ENCODE results near the gene PRDM8.
"Not testable (repeated sequence)": the region's sequence is repeated elsewhere in the genome, so short reads cannot be mapped to it uniquely, and the experiment has no call there.

PRDM8 gene

DNA sequence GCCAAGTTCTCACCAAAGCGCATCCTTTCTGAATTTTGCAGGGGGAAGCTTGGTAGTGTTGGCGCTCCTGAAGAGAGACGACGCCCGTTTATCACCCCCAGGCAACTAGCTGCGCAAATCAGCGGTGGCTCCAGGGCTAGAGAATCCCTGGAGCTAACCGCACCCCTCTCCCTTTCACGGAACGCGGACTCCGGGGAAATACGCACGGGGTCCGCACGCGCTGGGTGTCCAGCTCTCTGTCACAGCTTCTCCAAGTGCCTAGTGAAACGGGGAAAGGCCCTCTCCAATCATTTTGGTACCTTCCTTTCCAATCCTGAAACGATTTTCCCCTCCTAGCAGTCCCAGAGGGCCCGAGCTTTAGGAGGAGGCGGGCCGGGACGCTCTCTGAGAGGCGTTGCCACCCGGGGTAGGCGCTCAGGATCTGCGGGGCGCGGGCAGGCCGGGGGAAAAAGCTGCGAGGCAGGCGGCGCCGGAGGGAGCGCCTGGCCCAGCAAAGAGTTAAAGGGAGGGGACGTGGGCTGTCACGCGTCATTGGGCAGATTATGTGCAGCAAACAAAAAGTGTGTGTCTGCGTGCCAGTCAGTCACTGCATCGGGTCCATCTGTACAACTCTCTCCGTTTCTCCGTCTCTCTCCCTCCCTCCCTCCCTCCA is at the start of gene PRDM8:
Gene PRDM8 (plus strand): TSS at position 582 of the 652 bp plus-strand sequence. CDS start 2,578 bp downstream, outside the sequence.
- peak; percentile 31 to 45 for DNase-seq

DNA sequence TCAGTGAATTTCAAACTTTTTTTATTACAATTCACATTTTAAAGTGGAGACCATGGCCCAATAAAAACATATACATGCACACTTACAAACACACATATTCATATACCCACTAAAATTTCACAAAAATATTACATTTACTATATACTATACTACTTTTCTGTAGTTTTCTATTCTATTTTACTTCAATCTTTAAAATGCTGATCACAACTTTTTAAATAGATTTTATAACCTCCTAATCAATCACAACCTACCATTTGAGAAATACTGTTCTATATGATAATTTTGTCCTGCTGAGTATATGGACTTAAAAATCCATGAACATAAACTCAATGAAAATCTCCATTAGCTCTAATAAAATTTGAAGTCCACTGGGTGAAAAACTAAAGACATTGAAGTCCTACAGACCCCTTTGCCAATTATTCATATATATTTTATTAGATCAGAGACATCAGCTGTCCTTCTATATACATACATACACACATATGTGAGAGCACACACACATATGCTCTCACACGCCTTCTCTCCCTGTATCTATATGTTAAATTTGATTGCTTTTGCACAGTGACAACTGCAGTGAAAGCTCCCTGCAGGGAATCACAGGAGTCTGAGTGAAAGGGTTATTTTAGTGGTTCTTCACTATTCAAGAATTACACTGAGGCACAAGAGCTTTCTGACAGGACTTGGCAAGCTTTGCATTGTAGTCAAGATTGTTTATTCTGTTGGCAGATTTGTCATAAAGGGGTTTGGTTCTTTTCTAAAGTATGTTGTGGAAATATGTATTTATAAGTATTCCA is 46.7 kb upstream of the PRDM8 start:
- DNase-seq, result no peak

DNA sequence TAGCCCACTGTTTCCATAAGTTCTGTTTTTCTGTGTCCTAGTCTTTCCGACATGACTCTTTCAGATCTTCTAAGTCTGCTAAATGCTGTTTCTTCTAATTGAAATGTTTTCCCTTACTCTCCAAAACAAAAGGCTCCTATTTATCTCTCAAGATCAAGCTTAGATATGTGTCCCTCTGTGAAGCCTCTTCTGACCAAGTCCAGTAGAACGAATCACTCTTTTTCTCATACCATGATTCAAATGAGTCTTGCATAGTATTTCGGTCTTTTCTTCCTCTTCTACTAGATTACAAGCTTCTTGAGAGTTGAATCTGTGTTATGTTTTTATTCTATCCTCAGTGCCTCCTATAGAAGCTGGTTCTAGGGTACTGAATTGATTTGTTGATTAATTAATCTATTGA is 45.3 kb upstream of the PRDM8 start:
- DNase-seq, result no peak

DNA sequence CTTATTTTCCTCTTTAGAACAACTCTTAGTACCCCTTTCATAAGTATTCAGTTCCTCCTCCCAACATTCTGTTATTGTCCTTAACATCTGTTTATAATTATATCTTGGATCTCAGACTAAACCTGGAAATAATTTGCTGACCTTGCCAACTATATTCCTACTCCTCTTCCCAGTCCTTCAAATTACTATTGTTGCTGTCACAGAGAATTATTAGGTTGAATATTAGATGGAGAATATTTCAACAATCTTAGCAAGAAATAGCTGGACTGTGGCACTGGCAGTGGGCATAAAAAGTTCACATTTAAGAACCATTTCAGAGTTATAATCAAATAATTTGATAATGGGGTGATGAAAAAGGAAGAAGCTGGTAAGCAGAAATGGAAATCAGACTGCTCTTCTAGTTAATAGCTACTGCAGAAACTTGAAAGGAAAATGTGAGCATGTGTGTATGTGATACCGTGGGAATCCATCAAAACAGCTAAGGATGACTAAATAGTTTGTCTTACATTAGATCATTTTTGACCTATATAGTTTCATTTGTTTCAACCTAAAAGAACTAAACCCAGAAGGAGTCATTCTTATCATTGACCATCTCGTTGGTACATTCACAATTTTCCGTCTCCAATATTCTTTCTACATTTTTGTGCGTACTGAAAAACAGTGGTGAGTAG is 43.3 kb upstream of the PRDM8 start:
- no peak for DNase-seq

DNA sequence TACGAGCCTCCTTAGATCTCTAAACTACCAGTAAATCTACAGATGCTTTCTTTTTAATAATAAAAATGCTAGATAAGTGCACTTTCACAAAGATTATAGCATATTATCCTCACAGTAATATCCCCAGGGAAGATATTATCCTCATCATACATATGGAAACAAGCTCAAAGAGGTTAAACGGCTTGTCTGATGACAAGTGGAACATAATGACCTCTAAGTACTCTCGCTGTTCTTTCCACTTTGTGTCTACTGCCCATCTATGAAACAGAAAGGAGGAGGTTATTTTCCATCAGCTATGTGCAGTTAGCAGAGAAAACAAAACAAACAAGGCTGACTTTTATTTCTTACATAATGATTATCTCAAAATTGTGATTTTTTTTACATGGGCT is 42.8 kb upstream of the PRDM8 start:
- no peak for DNase-seq

DNA sequence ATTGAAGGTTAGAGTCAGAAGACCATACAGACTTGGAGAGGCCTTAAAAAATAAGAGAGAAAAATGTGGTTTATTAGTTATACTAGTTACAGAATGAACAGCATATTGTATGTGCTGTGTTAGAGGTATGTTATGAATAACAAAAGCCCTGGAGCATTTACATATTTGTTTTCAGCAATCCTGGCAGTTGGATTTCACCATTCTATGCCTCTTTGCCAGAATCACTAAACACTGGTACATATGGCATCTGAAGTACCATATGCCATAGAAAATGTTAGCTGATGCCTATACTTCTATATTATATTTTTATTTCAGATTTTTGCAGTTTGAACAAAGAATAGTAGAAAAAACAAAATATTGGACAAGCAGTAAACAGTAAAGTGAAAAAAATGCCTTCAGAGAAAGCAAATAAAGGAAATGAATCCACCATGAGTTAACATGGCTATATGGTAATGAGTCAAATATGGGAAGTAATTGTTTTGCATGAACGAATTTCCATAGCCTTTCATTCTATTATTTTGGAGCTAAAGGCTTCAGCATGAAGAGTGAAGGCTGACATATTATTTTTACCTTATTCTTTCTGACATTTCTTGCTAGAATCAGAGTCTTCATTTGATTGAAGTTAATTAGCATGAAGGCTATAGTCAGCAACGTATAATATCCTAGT is 41.9 kb upstream of the PRDM8 start:
- DNase-seq, result no peak

DNA sequence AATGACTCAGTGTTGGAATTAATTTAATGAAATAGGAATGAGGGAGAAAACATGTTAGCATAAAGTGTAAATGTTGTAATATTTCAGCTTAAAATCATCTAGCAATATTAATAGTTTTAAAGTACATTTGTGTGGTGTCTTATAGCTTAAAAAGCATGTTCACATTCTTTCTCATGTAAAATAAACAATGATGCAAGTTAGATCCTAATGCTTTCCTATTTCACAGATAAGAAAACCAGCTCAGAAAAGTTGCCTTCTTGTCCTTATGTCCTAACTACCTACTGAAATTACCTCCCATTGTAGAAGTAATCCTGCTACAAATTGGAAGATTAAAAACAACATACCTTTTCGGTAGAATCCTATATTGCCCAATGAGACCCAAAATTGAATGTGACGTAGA is 40.9 kb upstream of the PRDM8 start:
- no peak for DNase-seq

DNA sequence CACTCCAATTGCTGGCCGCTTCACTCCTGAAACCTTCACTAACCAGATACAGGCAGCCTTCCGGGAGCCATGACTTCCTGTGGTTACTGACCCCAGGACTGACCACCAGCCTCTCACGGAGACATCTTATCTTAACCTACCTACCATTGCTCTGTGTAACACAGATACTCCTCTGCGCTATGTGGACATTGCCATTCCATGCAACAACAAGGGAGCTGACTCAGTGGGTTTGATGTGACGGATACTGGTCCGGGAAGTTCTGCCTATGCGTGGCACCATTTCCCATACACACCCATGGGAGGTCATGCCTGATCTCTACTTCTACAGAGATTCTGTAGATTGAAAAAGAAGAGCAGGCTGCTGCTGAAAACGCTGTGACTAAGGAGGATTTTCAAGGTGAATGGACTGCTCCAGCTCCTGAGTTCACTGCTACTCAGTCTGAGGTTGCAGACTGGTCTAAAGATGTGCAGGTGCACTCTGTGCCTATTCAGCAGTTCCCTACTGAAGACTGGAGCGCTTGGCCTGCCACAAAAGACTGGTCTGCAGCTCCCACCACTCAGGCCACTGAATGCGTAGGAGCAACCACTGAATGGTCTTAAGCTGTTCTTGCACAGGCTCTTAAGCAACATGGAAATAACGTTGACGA is 35.8 kb upstream of the PRDM8 start:
- no peak for DNase-seq

DNA sequence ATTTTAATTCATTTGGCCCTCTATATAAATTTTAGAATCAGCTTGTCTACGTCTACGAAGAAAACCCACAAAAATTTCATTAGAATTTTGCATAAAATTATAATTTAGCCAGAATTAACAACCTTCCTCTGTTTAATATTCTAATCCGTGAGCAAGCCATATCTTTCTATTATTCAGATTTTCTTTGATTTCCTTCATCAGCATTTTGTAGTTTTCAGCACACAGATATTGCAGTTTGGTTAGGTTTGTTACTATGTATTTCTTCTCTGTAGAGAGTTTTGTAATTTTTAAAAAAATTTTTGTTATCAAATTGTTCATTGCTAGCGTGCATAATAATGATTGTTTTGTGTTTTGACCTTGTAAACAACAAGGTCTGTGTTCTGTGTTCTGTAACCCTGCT is 34.9 kb upstream of the PRDM8 start:
- DNase-seq, result no peak

DNA sequence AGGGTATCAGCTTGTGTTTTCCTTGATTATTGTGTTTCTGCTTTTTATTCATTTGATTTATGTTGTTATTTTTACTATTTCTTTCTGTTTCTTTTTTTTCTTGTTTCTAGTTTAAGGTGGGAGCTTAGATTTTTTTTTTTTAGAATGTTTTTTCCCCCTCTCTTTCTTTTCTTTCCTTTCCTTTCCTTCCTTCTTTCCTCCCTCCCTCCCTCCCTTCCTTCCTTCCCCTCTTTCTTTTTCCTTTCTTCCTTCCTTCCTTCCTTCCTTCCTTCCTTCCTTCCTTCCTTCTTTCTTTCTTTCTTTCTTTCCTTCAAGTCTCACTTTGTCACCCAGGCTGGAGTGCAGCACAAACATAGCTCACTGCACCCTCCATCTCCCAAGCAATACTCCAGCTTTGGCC is 31.4 kb upstream of the PRDM8 start:
- no peak for DNase-seq

DNA sequence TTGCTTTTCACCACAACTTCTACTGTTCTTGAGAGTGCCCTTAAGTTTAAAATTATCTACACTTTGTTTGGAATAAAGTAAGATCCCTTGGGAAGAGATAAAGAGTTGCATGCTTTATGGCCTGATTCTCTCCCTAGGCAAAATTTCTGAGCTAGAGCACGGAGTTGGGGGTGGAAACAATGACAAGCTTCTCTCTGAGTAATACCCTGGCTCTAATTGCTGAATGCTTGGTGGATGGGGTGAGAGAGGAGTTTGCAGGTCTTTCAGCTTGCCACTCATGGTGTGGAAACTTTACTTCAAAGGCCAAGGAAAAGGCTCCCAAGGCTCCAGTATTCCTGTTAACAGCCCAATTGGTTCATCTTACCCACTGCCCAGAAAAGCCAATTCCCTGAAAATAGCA is 26.1 kb upstream of the PRDM8 start:
- DNase-seq, result no peak

DNA sequence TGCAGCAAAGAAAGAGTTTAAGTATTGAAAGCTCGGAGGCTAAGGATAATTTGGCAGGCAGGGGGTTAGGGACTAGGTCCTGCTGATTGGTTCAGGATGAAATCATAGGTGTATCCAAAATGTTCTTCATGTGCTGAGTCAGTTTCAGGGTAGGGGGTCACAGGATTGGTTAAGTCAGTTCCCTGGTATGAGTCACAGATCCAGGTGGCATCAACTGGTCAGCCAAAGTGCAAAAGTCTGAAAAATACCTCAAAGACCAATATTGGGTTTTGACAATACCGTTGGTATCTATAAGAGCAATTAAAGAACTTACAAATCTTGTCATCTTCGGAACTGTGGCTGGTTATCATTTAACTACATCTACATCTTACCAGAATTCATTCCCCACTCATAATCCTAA is 25.6 kb upstream of the PRDM8 start:
- DNase-seq, result no peak

DNA sequence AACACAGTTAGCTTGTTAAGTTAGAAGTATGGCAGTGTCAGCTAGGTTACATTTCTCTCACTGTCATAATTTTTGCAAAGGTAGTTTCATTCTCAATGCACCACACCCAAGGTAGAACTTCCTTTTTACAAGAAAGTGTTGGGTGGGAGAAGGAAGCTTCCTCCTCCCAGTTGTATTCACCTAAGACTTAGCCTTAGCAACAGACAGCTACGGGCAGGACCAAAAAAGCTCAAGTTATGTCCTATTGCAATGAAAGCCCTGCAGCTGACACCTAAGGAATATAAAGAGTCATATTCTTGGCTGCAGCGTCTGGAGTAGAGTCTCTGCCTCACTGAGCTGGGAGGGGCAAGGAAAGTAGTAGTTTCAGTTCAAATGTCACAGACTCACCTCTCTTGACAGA is 25.1 kb upstream of the PRDM8 start:
- DNase-seq, result peak in 1 of 2 donors; percentile 32

DNA sequence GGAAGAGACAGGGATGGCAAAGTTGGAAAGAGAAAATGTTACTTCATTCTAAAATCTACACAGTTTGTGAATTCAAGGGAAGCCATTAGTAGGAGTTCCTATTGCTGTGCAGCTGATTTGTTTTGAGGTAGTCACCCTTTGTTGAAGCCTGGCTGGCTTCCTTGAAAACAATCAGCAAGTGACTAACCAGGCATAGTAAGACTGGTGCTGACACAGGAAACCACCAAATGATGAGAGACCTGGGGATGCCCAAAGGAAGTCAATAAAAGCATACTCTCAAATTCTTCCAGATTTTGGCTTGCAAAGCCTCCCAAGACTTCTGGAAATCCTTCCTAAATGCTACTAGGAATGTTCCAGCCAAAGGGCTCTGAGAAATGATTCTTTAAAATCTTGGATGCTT is 23.9 kb upstream of the PRDM8 start:
- DNase-seq, result peak; percentile 68 to 75

DNA sequence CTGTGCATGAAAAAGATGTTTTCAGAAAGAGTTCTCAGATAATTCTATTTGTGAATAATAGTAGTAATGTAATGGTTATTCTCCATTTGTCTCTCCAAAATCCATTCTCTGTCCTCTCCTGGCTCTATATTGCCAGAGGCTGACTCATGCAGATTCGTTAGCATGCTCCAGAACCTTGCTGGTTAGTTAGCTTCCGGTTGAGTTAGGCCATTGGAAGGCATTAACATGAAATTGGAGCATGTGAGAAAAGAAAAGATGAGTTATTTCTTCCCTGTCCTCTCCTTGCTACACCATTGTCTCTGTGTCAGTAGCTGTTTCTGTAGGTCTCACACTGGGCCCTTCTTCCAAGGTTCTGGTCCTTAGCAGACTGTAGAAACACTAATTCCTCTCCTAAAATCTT is 23.5 kb upstream of the PRDM8 start:
- DNase-seq, result no peak

DNA sequence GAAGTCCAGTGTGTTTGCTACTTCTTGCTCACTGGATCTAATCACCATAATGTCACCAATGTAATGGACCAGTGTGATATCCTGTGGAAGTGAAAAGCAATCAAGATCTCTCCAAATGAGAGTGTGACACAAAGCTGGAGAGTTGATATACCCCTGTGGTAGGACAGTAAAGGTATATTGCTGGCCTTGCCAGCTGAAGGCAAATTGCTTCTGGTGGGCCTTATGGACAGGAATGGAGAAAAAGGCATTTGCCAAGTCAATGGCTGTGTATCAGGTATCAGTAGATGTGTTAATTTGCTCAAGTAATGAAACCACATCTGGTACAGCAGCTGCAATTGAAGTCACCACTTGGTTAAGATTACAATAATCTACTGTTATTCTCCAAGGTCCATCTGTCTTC is 19.5 kb upstream of the PRDM8 start:
- not testable (repeated sequence) for DNase-seq

DNA sequence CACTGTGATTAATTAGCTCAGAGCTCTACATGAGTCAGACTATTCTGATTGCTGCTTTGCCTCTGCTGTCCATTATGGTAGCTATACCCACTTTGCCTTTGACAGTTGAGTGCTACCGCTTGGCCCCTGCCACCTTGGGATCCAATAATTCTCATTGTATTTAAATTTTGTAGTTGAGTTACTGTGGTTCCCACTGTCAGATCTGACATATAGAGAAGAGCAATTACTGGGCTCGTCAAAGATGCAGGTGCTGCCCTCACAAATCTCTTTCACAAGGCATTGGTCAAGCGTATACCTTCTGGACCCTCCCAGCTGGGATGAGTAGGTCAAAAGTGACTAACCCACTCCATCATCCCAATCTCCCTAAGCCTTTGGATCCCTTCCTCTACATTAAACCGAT is 18.3 kb upstream of the PRDM8 start:
- no peak for DNase-seq

DNA sequence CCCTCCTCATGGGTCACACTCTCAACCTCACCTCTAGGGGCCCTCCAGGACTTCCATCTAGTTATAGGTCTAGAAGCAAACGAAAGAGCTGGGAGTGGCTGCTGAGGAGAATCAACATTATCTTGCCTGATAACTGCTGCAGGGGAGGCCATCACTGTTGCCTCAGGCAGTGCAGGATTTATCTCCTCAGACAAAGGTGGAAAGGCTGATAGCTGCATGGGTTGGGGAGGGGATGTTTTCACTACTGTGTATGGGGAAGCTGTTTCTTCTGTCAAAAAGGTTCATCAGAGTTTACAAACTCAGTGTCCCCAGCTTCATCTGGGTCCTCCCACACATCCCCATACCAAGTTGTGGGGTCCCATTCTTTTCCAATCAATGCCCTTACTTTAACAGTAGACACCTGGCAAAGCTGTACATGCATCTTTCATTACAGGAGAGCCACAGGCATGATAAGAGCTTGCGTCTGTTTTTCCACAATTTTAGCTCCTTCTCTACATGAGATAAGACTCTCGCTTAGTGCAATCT is 17.6 kb upstream of the PRDM8 start:
- no peak for DNase-seq

DNA sequence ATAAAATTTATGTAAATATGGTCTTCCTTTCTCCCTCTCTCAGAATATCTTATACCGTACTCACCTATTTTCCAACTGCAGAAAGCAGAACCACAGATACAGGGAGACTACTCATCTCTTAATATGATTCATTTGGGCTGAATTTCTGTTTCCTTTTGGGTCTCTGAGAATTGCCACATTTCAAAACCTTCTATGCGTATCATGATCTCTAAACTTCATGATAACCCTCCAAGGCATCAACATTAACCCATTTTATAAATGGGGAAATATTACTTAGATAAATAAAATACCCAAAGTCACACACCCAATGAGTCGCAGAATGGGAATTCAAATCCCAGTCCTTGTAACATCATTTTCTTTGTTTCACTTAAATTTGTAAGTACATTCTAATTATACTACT is 16.6 kb upstream of the PRDM8 start:
- DNase-seq, result no peak

DNA sequence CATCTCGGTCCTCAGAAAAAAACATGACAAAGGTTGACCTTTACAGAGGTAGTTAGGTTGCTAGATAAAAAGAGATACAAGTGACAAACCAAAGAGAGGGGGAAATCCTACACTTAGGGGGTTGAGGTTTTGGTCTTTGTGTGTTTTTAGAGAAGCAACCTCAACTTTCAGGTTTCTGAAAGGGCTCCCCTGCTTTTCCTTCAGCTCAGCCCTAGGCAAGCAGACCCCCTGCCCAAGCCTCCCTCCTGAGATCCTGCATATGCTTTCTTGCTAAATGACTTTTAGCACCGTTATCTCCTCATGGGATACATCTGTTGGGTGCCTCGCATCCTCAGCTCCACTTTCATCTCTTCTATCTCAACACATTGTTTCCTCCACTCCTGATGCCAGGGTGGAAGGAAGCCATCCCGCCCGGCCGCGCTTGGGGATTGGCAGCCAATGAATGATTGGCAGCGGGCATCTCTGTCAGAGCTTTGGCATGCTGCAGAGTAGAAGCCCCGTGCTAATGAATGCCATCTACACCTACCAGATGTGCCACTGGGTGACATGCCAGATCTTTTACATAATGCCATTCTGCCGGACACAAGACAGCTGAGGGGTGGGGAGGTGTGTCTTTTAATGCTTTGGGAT is 15.0 kb upstream of the PRDM8 start:
- DNase-seq, result peak in 1 of 2 donors; percentile 53

DNA sequence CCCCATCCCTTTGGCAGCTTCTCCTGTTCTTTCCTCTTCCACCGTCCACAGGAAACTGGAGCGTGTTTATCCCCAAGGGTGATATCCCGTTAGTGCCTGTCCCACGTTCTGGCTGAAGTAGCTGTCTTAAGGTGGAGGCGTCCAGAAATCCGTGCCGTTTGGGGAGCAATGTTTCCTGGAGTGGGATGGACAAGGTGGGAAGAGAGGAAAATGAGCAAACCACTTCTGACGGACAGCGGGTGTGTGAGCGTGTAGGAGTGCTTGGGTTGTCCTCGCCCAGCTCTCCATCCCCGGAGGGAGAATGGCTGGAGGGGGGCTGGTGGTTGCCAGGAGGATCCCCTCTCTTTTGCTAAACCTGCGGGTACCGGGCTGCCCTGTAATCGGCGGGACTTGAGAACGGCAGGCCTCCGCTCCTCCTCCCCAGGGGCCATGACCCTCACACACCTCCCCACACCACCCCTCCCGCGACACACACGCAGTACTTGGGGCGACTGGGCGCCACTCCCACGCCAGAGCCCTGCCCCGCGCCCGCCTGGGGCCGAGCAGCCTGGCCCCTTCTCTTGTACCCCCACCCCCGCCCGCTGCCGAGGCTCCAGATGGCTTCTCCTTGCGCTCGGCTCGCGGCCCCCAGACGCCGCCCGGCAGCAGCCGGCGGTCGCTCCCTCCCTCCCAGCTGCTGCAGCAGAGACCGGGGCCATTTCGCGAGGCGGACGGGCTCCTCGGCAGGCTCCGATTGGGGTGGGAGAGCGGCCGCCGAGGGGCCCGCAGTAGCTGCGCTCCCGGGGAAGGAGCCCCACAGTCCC is 13.9 kb upstream of the PRDM8 start:
- DNase-seq, result peak; percentile 55 to 59
